ENCODE measurements around the gene P4HA2. TPM values are rescaled to one million over a fixed set of nuclear protein-coding genes. Genes with fewer than 3 reads are reported as not detected.

P4HA2 gene
- total RNA-seq, 1 experiment from 2014 or later = 25.1 TPM

DNA sequence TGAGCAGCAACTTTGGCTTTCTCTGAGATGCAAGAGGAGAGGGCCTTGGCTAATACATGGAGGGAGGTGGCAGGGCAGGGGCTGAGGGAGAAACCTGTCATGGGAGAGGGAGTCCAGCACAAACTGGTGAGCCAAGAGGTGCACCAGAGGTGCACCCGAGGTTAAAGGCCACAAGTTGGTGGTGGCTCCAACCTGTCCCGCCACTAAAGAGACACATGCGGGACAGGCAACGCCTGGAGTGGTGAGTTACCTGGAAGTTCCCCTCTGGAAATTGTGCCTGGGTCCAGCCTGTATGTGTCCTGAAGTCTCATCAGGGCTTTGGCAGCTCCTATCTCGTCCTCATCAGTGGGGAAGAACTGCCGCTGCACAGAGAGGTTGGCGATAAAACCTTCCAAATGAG lies 14.0 kb downstream of the P4HA2 start:
- Histone ChIP-seq H3K4me1 (ENCODE audit: control insufficient read depth, insufficient read depth, low read length) (no peaks in the 10 kb centered on the region), H3K27me3 (ENCODE audit: control insufficient read depth, insufficient read depth, low read length) (no peaks in the 10 kb centered on the region), H3K4me3 (ENCODE audit: low read depth in 2 of 2, low read length in 2 of 2) (no peak overlapping the region), H3K9me3 (ENCODE audit: control insufficient read depth, insufficient read depth, low read depth, low read length) (no peaks in the 10 kb centered on the region), H3K27ac (ENCODE audit: low read length) (no peak overlapping the region), H3K36me3 (ENCODE audit: control insufficient read depth, insufficient read depth, low read length) (no peaks in the 10 kb centered on the region)
- BruUV-seq (replicated peaks) = no TSS peak
- TF ChIP-seq, protein P1, sequence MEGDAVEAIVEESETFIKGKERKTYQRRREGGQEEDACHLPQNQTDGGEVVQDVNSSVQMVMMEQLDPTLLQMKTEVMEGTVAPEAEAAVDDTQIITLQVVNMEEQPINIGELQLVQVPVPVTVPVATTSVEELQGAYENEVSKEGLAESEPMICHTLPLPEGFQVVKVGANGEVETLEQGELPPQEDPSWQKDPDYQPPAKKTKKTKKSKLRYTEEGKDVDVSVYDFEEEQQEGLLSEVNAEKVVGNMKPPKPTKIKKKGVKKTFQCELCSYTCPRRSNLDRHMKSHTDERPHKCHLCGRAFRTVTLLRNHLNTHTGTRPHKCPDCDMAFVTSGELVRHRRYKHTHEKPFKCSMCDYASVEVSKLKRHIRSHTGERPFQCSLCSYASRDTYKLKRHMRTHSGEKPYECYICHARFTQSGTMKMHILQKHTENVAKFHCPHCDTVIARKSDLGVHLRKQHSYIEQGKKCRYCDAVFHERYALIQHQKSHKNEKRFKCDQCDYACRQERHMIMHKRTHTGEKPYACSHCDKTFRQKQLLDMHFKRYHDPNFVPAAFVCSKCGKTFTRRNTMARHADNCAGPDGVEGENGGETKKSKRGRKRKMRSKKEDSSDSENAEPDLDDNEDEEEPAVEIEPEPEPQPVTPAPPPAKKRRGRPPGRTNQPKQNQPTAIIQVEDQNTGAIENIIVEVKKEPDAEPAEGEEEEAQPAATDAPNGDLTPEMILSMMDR (IDR thresholded peaks at IDR 0.05) = no peak
- TF ChIP-seq TCF7L2 (IDR thresholded peaks at IDR 0.05; ENCODE audit: low read depth, low read length) (no peak), POLR2AphosphoS5 (IDR thresholded peaks at IDR 0.05; ENCODE audit: low read depth, low read length) (no peak), REST (IDR thresholded peaks at IDR 0.05; ENCODE audit: insufficient read depth in 1 of 2, low read depth in 2 of 2, low read length in 1 of 2) (no peak), SIN3A (IDR thresholded peaks at IDR 0.05; ENCODE audit: borderline replicate concordance, insufficient read depth, low read depth, low read length) (no peak)
- CTCF ChIA-PET = no interaction called here
- no peak for DNase-seq (ENCODE audit: low read depth, low spot score)
- in situ Hi-C loops (cut with HindIII; ENCODE audit: low pct_unique_long_range_greater_than_20kb, low sequenced_read_pairs) (no loop called here), intact Hi-C loops (cut with micrococcal nuclease; ENCODE audit: unreplicated experiment) (no loop called here)
- POLR2A ChIA-PET = no interaction called here
- ATAC-seq = no peak

DNA sequence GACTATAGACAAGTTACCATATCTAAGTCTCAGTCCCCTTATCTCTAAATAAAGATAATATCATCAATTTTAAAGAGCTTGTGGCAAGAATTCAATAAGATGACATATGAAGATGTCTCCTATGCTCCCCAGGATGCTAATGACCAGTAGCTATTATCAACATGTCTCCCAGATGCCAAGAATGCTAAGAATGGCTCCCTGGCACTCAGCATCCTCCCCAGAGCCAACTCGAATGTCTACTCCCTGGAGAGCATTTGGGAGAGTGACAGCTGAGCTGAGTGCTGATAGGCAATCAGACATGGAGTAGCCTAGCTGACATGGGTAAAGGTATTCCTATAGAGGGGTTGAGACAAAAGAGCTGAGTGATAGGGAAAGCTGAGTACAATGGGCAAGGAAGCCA lies 15.9 kb downstream of the P4HA2 start:
- in situ Hi-C loops (cut with HindIII; ENCODE audit: low pct_unique_long_range_greater_than_20kb, low sequenced_read_pairs) (no loop called here), intact Hi-C loops (cut with micrococcal nuclease; ENCODE audit: unreplicated experiment) (no loop called here)
- Histone ChIP-seq H3K4me3 (ENCODE audit: low read depth in 2 of 2, low read length in 2 of 2) (no peak overlapping the region), H3K27me3 (ENCODE audit: control insufficient read depth, insufficient read depth, low read length) (no peaks in the 10 kb centered on the region), H3K4me1 (ENCODE audit: control insufficient read depth, insufficient read depth, low read length) (no peaks in the 10 kb centered on the region), H3K9me3 (ENCODE audit: control insufficient read depth, insufficient read depth, low read depth, low read length) (no peaks in the 10 kb centered on the region), H3K36me3 (ENCODE audit: control insufficient read depth, insufficient read depth, low read length) (no peaks in the 10 kb centered on the region), H3K27ac (ENCODE audit: low read length) (no peak overlapping the region)
- BruUV-seq (replicated peaks) = no TSS peak
- DNase-seq (ENCODE audit: low read depth, low spot score) (no peak), ATAC-seq (no peak)
- TF ChIP-seq SIN3A (IDR thresholded peaks at IDR 0.05; ENCODE audit: borderline replicate concordance, insufficient read depth, low read depth, low read length) = no peak
- TF ChIP-seq TCF7L2 (IDR thresholded peaks at IDR 0.05; ENCODE audit: low read depth, low read length) = no peak
- no peak for TF ChIP-seq REST (IDR thresholded peaks at IDR 0.05; ENCODE audit: insufficient read depth in 1 of 2, low read depth in 2 of 2, low read length in 1 of 2)
- TF ChIP-seq, protein P1 (IDR thresholded peaks at IDR 0.05) = no peak
- no peak for TF ChIP-seq POLR2AphosphoS5 (IDR thresholded peaks at IDR 0.05; ENCODE audit: low read depth, low read length)
- CTCF ChIA-PET = interaction anchor here (0.7 kb wide), 1 partner anchor 27 kb away, joined by 3 read pairs; no protein-coding TSS in a partner anchor
- POLR2A ChIA-PET = no interaction called here

Measured in Panc1 (cell line).